ENCODE measurements around the gene MMADHC. TPM values are rescaled to one million over a fixed set of nuclear protein-coding genes. Genes with fewer than 3 reads are reported as not detected.

MMADHC gene
- total RNA-seq, 1 donor from 2014 or later = 70.9 TPM

GRCh38 chr2:149579972-149580882 is 7.3 kb downstream of the MMADHC start:
- H3K9me3 ChIP-seq = no peaks in the 10 kb centered on the region
- H3K4me3 ChIP-seq = no peak overlapping the region
- peaks cover 9% of the 10 kb centered on the region for H3K4me1 ChIP-seq
- peaks cover 96% of the 10 kb centered on the region for H3K36me3 ChIP-seq
- H3K27me3 ChIP-seq = no peaks in the 10 kb centered on the region
- DNase-seq (no peak), ATAC-seq (no peak)
- intact Hi-C loops (cut with DNase I) = no loop called here
- TF ChIP-seq CTCF (IDR thresholded peaks at IDR 0.05) = no peak
- H3K27ac ChIP-seq = no peak overlapping the region

- intact Hi-C loops (cut with DNase I) = no loop called here
- Histone ChIP-seq H3K27ac (no peak overlapping the region), H3K9me3 (no peaks in the 10 kb centered on the region), H3K36me3 (peaks cover 94% of the 10 kb centered on the region), H3K4me1 (no peaks in the 10 kb centered on the region), H3K4me3 (no peak overlapping the region), H3K27me3 (no peaks in the 10 kb centered on the region)
- ATAC-seq (no peak), DNase-seq (no peak)
- TF ChIP-seq CTCF (IDR thresholded peaks at IDR 0.05) = no peak
These were observed 10.3 kb downstream of the MMADHC start for GRCh38 chr2:149577269-149577668.

- no peaks in the 10 kb centered on the region for H3K9me3 ChIP-seq
These were observed 11.8 kb downstream of the MMADHC start for GRCh38 chr2:149575752-149576151.

GRCh38 chr2:149575277-149575676 is 12.3 kb downstream of the MMADHC start:
- Histone ChIP-seq H3K4me3 (no peak overlapping the region), H3K9me3 (no peaks in the 10 kb centered on the region), H3K4me1 (no peaks in the 10 kb centered on the region), H3K36me3 (peaks cover 87% of the 10 kb centered on the region), H3K27me3 (no peaks in the 10 kb centered on the region), H3K27ac (no peak overlapping the region)
- TF ChIP-seq CTCF (IDR thresholded peaks at IDR 0.05) = no peak
- no peak for ATAC-seq
- no peak for DNase-seq
- intact Hi-C loops (cut with DNase I) = no loop called here

More at GRCh38 chr2:149575752-149576151, 11.8 kb downstream of the MMADHC start:
- no peak for TF ChIP-seq CTCF (IDR thresholded peaks at IDR 0.05)
- no peak overlapping the region for H3K27ac ChIP-seq
- H3K27me3 ChIP-seq = no peaks in the 10 kb centered on the region
- H3K4me1 ChIP-seq = no peaks in the 10 kb centered on the region
- no peak overlapping the region for H3K4me3 ChIP-seq
- no peak for ATAC-seq
- intact Hi-C loops (cut with DNase I) = no loop called here
- H3K36me3 ChIP-seq = peaks cover 87% of the 10 kb centered on the region
- no peak for DNase-seq

- no peaks in the 10 kb centered on the region for H3K4me1 ChIP-seq
- intact Hi-C loops (cut with DNase I) = no loop called here
- H3K4me3 ChIP-seq = no peak overlapping the region
- ATAC-seq (no peak), DNase-seq (no peak)
- H3K27ac ChIP-seq = no peak overlapping the region
- no peaks in the 10 kb centered on the region for H3K27me3 ChIP-seq
- peak; percentile 36 for TF ChIP-seq CTCF (IDR thresholded peaks at IDR 0.05)
- no peaks in the 10 kb centered on the region for H3K9me3 ChIP-seq
- H3K36me3 ChIP-seq = peaks cover 87% of the 10 kb centered on the region
These were observed 13.8 kb downstream of the MMADHC start for GRCh38 chr2:149573760-149574159.
